ENCODE data around the gene CHST15.

The CHST15 gene, protein sequence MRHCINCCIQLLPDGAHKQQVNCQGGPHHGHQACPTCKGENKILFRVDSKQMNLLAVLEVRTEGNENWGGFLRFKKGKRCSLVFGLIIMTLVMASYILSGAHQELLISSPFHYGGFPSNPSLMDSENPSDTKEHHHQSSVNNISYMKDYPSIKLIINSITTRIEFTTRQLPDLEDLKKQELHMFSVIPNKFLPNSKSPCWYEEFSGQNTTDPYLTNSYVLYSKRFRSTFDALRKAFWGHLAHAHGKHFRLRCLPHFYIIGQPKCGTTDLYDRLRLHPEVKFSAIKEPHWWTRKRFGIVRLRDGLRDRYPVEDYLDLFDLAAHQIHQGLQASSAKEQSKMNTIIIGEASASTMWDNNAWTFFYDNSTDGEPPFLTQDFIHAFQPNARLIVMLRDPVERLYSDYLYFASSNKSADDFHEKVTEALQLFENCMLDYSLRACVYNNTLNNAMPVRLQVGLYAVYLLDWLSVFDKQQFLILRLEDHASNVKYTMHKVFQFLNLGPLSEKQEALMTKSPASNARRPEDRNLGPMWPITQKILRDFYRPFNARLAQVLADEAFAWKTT

DNA sequence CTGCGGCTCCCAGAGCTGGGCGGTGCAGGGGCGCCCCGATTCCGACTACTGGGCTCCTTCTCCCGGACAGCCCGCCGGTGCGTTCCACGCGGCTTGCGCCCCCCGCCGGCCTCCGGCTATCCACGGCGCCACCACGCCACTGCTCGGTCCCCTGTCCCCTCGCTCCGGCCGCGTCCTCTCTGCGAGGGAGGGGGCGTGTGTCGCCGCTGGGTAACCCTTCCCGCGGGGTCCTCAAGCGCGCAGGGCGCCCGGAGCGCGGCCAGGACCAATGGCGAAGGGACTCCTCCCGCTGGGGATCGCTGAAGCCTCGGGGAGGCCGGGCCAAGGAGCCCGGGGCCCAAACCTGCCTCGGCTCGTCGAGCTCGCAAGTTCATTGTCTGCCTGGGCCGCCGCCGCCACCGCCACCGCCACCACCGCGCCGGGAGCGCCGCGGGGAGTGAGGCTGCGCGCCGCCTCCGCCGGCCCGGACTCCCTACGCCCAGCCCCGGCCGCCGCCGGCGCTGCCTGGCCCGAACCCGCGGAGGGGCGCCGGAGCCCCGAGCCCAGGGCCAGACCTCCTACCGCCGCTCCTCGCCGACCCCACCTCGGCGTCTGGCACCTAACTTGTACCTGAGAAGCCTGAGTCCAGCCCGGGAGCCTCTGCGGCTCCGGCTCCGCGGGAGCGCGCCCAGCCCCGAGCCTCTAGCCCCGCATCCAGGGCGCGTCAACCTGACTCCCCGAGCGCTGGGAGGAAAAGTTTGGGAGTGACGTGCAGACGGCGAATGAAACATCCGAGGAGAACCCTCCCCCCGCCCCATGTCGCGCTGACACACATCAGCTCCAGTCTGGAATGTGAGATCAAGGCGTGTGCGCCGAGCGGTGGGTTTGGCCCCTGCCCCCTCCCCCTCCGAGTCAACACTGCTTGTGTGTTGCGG lies at the start of gene CHST15:
TSS of gene CHST15 (minus strand) at position 739 of the 914 bp plus-strand sequence. CDS start 47,386 bp downstream, outside the sequence.
- peak; percentile 79 for DNase-seq

DNA sequence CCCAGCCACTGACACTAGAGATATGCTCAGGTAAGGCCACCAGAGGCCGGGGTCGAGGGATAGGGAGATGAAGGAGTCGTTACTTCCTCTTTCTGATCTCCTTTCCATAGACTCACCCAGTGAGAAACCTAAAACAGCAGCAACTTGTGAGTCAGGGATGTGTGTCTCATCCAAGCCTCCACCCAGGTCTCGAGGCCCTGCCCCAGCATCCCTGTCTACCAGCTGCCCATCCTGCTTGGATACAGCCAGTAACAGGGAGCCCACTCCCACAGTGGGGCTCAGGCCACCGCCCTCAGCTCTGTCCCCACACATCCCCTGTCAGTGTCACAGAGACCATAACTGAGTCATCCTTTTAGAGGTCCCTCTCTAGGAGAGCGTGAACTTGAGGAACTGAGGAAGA lies 49.6 kb upstream of the CHST15 start:
- DNase-seq, result peak; percentile 31

DNA sequence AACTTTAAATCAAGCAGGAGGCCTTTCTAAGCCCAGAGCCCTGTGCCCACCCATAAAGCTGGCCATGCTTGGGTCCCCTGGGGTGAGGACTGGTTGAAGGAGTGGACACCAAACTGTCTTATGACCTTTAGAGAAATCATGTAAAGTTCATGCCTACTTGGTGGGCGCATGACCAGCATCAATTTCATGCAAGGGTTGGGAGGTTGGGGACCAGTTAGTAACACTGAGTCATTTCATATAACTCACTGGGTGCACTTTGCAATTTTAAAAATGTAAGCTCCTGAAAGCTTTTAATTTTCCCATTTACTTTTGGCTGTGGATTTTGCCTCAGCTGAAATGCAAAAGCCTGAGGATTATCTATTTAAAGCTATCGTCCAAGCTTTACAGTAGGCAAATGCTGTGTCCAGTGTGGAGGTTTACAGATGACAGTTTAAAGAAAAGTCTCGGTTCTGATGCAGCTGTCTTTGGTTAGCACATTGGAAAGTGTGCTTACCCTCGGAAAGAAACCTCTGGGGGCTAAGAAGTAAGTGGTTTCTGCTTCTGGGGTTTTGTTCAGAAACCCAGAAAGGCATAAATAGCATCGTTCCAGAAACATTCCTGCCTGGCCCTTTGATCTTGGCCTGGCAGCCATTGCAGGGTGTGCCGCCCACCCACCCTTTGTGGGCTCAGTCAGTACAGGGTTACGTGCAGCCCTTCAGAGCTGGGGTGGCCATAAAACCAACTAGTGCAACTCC lies 48.8 kb upstream of the CHST15 start:
- DNase-seq, result peak; percentile 55

DNA sequence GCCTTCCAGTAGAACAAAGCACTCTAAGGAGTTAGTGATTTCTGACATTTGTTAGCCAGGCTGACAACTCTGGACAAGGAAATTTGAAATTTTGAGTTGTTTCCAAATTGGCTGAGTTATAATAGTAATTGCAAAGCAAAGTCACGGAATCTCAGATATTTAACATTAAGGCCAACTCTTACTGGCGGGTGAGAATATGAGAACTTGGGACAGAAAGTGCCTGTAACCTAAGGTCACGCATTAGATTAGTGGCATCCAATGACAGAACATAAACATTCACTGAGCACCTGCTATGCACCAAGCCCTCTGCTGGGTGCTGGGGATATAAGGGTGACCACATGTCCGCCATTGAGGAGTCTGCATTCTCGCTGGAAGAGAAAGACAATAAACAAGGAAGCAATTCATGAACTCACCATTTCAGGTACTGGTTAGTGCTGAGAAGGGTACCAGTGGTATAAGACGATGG lies 45.5 kb upstream of the CHST15 start:
- DNase-seq, result peak; percentile 6

DNA sequence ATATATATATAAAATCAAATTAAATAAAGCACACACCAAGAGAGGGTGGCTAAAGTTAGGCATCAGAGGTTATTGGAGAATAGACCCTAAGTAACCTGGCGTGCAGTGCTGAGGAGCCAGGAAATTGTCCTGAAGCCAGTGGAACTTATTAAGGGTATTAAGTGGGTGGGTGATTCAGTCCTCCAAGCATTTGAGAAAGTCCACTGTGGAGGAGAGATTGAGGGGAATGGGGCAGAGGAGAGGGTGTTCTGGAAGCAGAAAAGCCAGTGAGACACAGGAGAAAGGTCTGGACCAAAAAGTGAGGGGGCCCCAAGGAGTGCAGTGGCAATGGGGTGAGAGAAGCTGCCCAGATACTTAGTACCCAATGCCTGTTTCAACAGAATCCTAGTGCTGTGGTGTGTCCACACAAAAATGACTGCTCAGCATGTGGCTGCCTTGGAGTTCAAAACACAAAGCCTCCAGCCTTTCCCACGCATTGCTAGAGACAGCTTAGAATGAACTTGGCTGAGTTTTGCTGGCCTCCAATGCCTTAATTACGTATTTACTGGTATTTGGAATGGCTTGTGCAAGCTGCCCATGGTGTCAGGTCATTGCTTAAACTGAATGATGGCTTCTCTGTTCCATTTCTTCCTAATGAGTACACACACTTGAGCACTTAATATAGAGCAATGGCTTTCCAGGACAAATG lies 44.9 kb upstream of the CHST15 start:
- no peak for DNase-seq

DNA sequence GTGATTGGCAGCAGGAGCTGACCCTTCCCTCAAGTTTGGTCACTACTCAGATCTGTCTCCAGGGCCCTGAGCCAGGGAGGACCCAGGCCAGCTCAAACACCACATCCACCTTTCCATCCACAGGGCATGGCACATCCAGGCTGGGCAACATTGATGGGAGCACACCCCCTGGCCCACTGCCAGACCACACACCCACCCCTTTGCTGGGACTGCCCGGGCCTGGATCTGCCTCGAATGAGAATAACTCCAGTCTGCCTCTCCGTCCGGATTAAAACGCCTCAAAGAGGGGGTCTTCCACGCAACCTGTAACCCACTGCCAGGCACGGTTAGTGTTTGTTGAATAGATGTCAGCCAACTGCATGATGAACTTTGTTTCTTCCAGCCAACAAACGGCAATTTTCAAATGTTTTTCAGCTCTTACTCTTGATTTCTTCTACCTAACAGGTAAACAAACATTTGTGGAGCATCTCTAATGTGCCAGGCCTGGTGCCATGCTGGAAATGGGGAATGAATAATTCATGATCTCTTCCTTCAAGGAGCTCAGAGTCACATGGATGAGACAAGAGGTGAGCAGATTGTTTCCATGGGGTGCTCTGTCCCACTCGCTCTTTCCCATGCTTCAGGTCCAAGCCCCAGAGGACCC lies 41.0 kb upstream of the CHST15 start:
- no peak for DNase-seq

DNA sequence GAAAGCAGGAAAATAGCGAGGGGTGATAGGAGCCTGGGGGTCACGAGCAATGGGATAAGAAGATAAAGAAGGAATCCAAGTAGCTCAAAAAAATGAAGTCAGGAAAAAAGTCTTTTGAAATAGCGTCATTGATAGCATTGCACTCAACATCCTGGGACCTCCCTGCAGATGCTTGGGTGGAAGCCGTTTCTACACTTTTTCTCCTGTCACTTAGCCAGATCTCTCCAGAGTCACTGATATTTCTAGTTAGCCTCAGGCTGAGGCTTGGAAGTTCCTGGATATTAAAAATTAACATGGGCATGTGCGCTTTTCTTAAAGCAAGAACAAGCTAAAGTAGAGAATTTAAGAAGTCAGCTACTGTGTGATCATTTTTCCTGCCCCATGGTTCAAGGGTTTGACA lies 39.5 kb upstream of the CHST15 start:
- no peak for DNase-seq

DNA sequence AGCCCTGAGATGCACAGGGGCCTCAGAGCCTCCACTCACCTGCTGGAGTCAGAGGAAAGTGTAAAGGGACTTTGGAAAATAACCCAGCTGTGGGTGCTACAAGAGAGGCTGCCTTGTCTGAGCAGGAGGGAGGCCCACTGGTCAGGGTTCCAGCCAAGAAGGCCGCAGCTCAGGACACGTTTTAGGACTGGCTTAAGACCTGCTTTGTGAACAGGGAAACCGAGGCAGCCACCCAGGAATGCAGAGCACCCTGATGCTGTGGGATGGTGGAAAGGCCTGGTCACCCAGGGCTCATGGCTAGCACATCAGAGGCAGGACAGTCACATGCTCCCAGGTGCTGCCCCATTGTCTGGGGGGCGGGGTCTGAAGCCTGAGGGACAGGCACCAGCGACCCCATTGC lies 38.9 kb upstream of the CHST15 start:
- no peak for DNase-seq

DNA sequence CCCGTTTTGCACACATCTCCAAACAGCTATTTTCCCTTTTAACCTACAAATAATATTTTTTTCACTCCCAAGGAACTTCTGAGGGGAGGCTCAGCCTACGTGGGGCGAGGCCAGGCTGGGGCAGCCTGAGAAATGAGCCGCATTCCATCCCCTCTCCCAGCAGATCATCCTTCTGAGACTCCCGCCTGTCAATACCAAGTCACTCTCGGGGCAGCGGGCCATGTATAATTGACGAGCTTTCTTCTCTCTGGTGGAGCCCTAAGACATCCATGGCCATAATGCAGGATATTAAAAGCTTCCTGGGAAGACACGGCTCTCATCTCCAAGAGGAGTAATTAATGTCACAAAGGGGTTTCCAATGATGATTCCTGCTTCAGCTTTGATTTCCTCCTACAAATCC lies 37.8 kb upstream of the CHST15 start:
- no peak for DNase-seq

DNA sequence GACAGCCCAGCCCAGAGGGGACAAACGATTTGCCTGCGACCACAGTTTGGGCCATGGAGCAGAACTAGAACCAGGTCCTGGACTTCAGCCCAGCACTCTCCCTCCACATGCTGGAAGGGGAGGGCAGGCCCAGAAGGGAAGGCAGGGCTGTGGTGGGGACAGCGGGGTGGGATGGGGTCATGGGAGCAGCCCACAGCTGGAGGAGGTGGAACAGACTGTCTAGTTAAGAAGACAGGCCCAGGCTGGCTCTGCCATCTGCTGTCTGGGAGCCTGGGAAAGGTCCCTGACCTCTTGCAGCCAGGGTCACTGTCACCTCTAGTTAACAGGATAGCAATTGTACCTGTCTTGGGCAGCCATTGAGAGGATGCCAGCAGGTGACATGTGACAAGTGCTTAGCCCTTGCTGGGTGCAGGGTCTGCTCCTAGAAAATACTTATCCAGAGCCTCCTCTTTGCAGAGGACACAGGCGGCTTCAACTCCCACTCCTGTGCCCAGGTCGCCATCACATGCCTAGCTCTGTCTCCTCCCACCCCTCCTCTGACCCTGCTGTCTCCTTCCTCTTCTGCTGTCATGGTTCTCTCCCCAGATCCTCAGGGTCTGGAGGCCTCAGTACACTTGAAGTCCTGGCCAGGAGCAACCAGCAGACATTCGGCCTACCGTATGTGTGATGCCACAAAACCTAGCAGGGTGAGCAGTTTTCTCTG lies 37.0 kb upstream of the CHST15 start:
- DNase-seq, result no peak

DNA sequence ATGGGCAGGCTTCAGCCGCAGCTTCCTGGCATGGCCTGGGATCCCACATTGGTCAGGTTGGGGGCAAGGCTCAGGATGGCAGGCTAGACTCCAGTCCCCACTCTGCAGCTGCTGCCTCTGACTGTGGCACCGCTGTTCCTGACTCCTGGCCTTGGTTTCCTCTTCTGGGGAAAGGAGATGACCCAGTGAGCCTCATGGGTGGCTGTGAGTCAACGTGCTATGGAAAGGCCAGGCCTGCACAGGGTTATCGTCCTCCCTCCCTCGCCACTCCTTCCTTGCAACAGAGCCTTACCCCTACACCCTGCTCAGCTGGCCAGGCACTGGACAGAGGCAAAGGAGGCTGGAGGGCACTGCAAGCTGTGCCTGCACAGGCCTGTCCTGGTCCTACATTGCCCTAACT lies 36.1 kb upstream of the CHST15 start:
- no peak for DNase-seq

DNA sequence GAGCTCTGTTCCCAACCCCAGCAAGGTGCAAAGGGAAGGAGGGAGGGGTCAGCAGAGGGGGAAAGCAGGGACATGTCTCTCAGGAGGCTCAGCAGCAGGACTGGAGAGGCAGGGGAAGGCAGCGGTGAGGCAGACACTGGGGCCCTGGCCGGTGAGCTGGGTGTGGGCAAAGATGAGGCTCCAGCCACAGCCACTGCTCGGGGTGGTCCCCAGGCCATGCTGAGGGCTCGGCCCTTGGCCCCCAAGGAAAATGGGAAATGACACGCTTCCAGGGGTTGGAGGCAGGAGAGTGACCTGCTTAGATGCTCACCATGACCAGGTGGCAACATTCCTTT lies 35.4 kb upstream of the CHST15 start:
- DNase-seq, result no peak

DNA sequence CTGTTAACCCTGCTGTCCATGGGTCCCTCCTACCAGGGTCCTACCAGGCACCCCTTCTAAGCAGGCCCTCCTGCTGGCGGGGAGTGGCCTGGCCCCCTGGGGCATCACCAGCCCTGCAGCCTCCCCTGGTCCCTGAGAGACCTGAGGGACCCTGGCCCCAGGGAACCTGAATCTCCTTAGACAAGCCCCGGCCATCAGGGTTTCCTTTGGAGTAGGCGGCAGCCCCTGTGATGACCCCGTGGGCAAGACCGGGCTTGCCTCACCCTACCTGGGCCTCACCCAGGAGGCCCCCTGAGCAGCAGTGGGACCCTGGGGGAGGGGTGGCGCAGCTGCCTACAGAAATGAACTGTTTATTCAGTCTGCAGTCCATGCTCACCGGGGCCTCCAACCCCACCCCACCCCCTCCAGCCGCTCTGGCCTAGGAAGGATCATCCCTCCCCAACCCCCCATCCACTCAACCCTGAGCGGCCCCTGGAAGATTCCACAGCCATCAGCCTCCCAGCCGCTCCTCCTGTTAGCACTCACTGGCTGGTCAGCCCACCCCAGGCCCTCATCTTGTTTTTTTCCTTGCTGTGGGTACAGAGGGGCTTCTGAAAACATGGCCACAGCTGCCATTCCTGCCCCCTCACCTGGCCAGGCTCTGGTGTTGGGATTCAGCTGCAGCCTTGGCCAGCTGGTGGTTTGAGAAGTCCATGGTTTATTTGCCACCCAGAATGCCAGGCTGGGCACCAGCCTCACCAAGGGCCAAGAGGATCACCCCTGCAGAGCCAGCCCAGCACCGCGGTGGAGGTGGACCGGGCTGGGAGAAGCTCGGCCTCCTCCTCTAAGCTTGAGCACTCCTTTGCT lies 34.8 kb upstream of the CHST15 start:
- no peak for DNase-seq

DNA sequence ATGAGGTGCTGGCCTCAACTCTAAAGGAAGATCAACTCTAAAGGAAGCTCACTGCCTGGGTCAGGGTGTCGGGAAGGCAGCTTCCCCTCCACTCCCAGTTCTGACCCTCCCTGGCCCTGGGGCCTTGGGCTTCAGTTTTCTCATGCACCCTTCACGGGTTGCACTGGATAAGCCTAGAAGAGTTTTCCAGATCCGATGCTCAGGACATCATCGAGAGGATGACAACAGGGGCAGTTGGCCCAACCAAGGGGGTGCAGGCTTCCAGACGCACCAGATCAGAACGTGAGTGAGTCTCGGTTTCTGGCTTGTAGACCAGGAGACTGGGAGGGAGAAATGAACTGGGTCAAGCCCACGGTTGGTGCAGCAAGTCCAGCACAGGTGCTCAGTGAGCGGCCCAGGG lies 34.2 kb upstream of the CHST15 start:
- no peak for DNase-seq

DNA sequence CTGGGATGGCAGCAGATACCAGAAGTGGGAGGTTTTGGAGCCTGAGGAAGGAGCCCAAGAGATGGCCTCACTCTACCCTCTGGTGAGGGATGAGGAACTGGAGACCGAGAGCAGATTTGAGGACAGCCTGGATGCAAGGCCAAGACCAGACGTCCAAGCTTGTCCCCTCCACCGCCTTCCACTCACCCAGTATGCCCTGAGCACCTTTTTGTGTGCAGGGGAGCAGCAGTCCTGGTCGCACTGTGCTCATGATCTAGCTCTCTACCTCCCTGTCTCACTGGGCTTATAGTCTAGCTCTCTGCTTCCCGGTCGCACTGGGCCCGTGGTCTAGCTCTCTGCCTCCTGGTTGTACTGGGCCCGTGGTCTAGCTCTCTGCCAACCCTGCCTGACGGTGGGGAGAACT lies 33.6 kb upstream of the CHST15 start:
- no peak for DNase-seq

DNA sequence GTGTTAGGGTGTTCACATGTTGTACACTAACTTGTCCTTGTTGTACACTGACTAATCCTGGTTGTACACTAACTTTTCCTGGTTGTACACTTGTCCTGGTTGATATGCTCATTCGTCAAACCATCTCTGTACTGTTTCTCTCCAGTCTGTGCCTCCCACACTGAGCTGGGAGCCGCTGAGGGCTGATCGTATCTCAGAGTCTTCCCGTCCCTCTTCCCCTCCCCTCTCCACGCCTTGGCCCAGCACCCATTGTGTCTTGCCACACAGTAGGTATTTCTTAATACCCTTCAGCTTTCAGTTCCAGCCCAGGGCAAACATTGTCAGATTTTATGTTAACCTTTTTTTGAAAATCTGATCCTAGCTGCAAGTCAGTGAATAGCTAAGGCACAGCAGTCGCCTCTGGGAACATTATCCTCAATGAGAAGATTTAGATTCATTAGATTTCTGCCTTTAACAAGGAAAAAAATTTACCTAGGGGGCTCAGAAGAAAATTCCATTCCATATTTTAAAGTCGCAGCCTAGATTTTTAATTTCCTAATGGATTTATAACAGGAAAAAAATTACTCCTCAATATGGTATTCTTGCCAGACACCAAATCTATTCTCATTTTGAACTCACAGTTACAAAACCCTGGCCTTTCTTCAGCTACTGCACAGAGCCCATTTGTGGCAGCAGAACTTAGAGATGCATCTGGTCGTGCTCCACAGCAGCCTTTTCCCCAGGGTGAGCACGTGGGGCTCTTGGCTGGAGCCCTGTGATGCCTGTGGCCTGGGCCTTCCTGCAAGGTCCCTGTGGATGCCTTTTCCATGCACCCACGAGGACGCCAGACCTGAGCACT lies 33.0 kb upstream of the CHST15 start:
- DNase-seq, result no peak

DNA sequence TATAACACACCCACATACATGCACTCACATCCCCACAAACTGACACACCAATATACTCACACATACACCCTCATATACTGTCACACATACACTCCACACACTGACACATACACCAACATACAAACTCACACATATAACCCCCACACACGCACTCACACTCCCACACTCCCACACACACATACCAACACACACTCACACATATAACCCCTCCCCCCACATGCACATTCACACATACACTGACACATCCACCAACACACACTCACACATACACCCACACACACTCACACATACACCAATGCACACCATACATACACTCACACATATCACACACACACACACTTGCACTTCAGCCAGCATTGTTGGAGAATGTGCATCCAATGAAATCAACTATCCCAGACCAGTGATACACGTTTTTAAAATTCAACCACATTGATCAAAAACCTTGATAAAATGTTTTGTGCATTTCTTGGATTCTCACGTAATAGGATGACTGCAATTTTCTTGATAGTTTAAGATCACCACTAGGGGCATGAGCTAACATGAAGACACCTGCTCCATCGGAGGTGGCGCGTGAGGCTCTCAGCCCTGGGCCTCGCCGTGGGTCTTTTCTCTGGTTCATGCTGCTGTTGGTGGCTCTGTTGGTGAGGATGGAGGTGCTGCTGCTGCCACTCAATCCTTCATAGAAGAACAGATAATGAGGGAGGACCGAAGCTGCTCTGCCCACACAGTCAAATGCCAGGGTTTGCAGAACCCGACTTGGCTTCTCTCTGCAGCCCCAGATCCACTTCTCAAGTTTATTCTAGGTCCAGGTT lies 32.1 kb upstream of the CHST15 start:
- no peak for DNase-seq

DNA sequence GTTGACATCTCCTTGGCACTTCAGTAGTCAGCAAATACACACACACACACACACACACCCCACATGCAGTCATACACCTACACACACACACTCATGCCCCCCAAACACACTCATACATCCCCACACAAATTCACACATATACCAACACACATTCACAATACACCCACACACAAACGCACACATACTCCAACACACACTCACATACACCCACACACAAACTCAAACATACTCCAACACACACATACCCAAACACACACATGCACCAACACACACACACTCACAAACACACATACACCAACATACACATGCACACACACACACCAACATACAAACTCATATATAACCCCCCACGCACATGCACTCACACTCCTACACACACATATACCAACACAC lies 31.4 kb upstream of the CHST15 start:
- no peak for DNase-seq
